T-helper 1 cell treated with Interleukin-12 subunit alpha and Interleukin-12 subunit beta and Interleukin-4 antibody, amounts not matched to agents 30 ng/mL and 1 ng/mL, for 36 hours (primary cell): ENCODE results near the gene CFAP20DC. TPM values are rescaled to one million over a fixed set of nuclear protein-coding genes. Genes with fewer than 3 reads are reported as not detected.
"Not testable (repeated sequence)": the region's sequence is repeated elsewhere in the genome, so short reads cannot be mapped to it uniquely, and the experiment has no call there.

Experiments
- intact Hi-C: fragments of 100-400 bp; cut with micrococcal nuclease; formaldehyde crosslinking; loops from one replicate; pipeline ENCODE4 v1.15.1; 2024
- total RNA-seq: library from RNA; stranded (reverse); gene quantifications from 2 replicates; pipeline ENCODE4 v1.2.3, GENCODE V29; 2022

The CFAP20DC gene
- total RNA-seq = 0.27 and 0.54 TPM in 2 replicates

DNA sequence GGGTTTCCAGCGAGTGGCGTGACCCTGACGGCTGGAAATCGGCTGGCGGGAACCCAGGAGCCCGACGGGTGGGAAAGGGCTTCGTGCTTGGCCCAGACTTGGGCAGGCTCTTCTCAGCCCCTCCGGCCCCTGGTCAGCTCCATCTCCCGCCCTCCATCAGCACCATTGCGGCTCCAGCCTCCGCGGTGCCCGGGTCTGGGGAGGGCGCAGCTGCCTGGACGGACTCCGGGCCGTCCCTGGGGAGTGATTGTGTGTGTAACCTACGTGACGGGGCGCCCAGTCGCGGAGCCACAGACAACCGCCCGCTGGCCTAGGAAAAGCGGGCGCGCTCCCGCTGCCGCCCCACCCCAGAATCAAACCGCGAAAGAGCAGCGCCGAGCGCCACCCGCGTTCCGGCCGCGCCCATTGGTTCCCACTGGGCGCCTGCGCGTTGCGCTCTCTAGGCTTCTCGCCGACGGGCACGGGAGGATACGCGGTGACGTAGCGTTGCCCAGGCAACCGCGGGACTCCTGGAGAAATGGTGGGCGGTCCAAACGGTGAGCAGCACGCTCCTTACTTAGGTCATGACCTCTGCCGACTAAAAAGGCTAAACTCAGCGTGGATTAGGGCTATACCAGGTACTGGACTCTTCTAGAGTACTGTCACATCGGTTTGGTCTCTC is at the start of gene CFAP20DC:
CFAP20DC (minus strand) TSS at position 355 of the 661 bp plus-strand sequence. CDS start 394 bp downstream, outside the sequence.
- intact Hi-C loops = loop anchor here (1.0 to 10.0 kb wide), 10 partner anchors 188 to 1015 kb away; partner anchors contain the start of genes ABHD6 and PDHB

DNA sequence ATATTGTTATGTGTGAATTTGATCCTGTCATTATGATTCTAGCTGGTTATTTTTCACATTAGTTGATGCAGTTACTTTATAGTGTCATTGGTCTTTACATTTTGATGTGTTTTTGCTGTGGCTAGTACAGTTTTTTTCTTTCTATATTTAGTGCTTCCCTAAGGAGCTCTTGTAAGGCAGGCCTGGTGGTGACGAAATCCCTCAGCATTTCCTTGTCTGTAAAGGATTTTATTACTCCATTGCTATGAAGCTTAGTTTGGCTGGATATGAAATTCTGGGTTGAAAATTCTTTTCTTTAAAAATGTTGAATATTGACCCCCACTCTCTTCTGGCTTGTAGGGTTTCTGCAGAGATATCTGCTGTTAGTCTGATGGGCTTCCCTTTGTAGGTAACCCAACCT is 48.7 kb upstream of the CFAP20DC start:
- intact Hi-C loops = not testable (repeated sequence)

DNA sequence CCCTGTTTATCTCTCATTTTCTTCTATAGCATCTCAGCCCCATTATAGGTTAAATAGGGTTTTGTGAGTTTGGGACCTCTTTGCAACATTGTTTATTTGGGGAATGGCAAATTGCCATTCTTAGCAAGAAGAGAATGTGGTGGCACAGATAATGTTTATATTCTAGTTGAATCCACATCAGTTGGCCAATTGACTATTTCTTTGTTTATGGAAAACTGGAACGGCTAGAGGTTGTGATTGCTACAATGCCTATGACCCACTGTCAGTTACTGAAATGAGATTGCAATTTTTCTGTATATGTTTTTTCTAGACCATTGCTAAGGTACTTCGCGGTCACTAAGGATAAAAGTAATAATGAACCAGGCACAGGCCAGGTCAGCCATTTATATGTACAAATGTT is 44.6 kb upstream of the CFAP20DC start:
- intact Hi-C loops = no loop called here

DNA sequence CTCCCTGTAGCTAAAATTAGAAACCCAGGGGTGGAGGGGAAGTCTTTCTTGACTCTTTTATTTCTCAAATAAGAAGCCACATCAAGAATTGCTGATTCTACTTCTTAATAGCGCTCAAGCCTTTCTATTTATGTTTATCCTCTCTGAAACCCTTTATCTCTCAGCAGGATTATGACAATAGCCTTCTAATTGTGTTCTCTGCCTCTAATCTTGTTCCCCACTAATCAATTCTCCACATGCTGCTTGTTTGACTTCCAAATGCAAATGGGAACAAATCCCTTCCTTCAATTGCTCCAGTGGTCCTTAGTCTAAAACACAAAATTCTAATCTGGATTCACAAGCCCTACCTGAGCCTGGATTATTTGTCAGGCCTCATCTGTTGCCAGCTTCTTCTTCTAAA is 43.7 kb upstream of the CFAP20DC start:
- intact Hi-C loops = no loop called here

DNA sequence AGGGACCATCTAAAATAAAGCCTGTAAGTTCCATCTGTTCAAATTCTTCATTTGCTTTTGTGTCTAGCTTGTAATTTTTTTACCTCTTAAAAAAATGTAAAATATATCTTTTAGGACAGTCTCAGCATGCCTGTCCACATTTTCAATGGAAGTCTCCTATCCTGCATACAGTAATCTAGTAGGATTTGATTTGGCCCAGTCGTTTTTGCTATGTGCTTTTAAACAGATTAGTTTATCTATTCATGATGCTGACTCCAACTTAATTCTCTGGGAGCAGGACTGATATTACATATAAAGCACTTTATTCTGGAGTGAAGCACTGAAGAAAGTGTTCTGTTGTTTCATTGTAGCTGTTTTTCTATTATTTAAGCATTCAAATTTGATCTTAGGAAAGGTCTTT is 38.9 kb upstream of the CFAP20DC start:
- intact Hi-C loops = no loop called here

DNA sequence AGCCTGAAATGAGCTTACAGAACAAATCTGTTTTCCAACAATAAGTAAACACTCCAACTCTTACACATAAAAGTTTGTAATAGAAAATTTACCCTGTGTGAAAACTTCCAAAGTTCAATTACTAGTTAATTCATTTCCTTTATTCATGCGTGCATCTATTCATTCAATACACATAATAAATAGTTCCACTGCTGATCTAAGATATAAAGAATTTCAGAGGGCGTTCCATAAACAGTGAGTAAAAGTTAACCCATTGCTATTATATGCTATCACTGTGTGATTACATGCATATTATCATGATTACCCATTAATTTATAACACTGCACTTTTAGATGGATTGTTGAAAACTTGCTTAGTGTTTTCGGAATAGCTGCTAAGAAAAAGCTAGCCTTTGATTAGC is 36.2 kb upstream of the CFAP20DC start:
- intact Hi-C loops = no loop called here

DNA sequence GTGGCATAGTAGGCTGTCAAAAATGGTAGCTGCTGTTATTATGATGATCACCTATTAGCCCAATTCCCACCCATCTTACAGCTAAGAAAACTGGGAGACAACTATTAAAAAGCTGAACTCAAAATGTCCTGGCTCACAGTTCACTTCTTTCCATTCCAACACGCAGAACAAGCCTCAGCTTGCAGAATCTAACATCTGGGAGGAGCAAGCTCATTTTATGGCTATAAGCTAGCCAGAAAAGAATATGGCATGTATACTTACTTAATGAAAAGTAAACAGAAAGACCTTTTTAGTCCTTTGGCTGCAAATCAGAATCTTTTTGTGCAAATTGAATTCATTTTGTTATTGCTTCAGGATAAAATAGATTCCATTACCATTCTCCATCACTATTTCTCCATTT is 34.8 kb upstream of the CFAP20DC start:
- intact Hi-C loops = no loop called here

DNA sequence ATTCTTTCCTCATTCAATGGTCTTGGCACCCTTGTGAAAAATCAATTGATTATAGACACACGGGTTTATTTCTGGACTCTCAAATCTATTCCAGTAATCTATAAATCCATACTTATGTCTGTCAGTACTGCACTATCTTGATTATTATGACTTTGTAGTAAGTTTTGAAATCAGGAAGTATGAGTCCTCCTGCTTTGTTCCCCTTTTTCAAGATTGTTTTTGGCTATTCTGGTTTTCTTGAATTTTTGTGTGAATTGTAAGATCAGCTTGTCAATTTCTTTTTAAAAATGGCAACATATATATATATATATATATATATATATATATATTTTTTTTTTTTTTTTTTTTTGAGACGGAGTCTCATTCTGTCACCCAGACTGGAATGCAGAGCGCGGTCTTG is 32.3 kb upstream of the CFAP20DC start:
- intact Hi-C loops = no loop called here

DNA sequence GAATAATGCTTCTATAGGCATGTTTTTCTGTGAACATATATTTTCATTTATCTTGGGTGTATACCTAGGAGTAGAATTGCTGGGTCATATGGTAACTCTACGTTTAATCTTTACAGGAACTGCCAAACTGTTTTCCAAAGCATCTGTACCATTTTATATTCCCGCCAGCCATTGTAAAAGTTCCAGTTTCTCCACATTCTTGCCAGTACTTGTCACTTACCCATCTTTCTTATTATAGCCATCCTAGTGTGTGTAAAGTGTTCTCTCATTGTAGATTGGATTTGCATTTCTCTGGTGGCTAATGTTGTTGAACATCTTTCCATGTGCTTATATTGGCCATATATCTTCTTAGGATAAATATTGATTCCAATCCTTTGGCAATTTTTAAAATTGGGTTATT is 31.2 kb upstream of the CFAP20DC start:
- intact Hi-C loops = no loop called here

DNA sequence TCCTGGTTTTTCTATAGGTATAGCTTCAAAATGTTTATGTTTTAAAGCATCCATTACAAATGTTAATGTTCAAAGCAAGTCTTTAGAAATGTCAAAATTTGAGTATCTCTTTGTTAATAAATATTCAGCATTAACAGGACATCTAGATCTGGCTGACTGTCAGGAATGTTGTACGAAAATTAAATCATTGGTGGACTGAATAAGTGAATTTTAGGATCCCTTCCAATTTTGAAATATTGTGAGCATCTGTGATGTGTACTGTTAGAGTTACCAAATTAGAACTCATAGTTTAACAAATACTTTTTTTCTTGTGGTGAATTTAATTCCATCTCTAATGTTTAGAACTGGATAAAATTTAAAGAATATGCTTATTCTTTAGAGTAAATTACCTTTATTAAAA is 30.1 kb upstream of the CFAP20DC start:
- intact Hi-C loops = no loop called here

DNA sequence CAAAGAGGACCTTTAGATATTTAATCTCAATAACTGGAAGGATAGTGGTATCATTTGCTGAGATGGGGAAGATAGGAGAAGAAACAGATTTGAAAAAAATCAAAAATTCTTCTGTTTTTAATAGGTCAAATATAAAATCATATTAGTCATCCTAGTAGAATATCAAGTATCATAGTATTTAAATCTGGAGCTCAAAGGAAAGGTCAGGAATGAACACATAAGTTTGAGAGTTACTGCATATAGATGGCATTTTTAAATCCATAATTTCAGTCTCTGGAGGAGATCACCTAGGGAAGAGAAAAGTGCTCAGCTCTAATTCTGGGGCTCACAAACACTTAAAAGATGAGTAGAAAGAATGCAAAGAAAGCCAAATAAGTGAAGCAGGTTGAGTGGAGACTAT is 24.9 kb upstream of the CFAP20DC start:
- intact Hi-C loops = no loop called here

DNA sequence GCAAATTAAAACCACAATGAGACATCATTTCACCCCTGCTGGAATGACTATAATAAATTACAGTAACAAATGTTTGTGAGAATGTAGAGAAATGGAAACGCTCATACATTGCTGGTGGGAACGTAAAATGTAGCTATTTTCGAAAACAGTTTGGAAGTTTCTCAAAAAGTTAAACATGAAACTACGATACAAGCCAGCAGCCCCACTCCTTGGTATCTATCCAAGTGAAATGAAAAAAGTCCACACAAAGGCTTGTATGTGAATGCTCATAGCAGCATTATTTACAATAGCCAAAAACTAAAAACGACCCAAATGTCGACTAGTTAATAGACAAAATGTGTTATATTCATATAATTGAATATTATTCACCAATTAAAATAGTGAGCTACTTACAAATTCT is 22.9 kb upstream of the CFAP20DC start:
- intact Hi-C loops = no loop called here

DNA sequence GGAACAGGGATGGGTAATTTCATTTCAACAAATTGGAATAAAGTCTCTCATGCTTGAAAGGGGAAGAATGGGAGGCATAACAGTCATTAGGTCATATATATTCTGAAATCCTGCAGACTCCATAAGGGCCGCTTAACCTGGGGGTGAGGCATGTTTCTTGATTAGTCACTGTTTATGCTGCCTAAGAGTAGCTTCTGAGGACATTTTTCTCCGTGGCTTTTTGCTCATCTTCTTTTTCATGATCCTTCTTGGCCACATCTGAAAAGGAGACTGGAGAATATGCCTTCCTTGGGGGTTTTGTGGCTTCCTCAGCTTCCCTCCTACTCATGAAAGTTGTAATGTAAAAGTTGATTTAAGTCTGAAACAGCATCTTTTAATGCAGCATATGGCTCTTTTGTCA is 20.0 kb upstream of the CFAP20DC start:
- intact Hi-C loops = no loop called here

DNA sequence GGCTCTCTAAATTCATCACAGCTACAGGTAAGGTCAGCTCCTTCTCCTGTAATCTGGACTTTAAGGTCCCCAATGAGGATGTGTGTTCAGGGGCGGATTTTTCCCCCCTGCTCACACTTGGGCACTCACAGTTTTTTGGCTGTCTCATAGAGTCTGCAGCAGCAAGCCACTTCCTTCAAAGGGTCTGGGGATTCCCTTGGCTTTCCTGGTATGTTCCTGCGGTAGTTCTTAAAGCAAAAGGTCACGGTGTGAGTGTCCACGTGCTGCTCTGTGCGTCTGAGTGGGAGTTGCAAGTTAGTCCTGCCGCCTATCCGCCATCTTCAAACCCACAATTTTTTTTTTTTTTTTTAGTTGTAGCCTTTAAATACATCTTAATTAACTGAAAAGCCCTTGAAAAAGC is 15.4 kb upstream of the CFAP20DC start:
- intact Hi-C loops = no loop called here

DNA sequence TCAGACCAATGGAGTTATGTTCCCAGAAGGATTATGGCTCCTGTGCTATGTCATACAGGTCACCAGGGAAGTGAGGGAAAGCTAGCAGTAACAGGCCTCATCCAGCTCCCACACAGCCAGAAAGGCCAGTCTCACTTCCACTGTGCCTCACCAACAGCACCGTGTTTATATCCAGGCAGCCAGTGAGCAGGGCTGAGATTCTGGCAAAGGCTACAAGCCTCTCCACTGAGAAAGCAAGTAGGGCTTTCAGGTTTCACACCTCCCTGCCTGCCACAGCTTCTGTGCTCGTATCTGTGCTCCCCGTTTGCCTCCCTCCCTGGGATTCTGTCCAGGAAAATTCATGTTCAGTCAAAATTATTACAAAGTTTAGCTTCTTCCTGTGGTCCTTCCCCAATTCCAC is 14.9 kb upstream of the CFAP20DC start:
- intact Hi-C loops = no loop called here

DNA sequence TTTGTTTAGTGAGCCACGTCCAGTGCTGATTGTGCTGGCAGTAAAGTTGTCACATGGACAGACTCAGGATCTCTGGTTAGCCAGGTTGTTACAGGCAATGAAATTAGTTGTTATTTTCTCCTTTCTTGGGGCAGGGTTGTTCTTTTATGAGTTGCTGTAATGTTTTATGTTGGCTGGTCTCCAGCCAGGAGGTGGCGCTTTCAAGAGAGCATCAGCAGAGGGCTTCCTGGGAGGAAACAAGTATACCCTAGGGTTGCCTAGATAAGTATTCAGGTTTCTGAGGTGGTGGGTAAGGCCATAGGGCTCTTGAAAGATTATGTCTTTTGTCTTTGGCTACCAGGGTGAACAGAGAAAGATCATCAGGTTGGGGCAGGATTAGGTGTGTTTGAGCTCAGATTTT is 14.5 kb upstream of the CFAP20DC start:
- intact Hi-C loops = no loop called here

DNA sequence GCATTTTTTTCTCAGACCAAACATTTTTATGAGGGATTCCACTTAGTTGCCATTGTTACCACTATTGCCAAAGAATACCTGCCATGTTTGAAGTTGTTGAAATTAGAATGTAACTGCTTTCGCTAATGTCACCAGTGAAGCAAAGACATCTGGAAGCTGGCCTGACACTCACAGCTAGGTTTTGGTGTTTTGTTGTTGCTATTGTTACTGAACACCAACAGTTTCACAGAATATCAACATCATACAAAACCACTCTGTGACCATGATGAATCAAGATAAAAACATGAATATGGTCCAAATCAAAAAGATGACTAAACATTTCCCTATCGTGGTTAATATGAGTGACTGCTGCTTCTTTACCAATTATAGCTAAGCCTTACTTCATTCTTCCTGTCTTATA is 6.9 kb upstream of the CFAP20DC start:
- intact Hi-C loops = loop anchor here (10.0 kb wide), 3 partner anchors 718 to 1022 kb away; no protein-coding TSS in a partner anchor

DNA sequence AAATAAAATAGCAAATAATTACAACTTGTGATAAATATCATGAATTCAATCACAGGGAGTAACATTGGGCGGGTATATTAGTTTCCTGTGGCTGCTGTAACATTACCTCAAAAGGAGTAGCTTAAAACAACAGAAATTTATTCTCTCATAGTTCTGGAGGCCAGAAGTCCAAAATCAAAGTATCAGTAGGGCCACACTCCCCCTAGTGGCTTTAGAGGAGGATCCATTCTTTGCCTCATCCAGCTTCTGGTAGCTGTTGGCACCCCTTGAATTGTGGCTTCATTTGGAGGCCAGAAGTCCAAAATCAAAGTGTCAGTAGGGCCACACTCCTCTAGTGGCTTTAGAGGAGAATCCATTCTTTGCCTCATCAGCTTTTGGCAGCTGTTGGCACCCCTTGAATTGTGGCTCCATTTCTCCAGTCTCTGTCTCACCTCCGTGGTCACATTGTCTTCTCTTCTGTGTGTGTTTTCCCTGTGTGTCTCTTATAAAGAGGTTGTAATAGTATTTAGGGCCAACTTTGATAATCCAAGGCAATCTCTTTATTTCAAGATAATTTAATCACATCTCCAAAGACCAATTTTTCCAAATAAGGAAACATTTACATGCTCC is 3.1 kb upstream of the CFAP20DC start:
- intact Hi-C loops = loop anchor here (1.0 to 10.0 kb wide), 10 partner anchors 59 to 1018 kb away; partner anchors contain the start of genes ABHD6 and PDHB

DNA sequence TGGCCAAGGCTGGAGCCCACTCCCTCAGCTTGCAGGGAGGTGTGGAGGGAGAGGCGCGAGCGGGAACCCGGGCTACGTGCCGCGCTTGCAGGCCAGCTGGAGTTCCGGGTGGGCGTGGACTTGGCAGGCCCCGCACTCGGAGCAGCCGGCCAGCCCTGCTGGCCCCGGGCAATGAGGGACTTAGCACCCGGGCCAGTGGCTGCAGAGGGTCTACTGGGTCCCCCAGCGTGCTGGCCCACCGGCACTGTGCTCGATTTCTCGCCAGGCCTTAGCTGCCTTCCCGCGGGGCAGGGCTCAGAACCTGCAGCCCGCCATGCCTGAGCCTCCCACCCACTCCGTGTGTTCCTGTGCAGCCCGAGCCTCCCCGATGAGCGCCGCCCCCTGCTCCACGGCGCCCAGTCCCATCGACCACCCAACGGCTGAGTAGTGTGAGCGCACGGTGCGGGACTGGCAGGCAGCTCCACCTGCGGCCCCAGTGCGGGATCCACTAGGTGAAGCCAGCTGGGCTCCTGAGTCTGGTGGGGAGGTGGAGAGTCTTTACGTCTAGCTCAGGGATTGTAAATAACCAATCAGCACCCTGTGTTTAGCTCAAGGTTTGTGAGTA is 1.1 kb upstream of the CFAP20DC start:
- intact Hi-C loops = loop anchor here (1.0 to 10.0 kb wide), 9 partner anchors 186 to 1016 kb away; partner anchors contain the start of genes ABHD6 and PDHB

DNA sequence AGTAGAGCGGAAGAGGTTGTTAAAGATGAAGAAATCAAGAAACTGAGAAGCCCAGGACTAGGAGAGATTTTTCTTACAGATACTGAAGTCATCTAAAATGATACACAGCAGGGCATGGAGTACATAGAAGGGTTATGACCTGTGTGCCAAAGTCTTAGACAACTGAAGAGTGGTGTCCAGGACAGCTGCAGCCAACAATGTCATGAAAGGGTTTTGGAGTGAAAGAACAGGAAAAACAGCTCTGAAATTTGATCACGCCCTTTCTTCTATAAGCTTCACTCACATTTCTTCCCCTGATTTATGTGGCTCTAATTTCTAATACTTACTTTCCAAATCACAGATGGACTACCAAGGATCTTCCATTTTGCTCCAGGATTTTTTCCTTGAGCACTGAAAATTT is 3.0 kb downstream of the CFAP20DC start:
- intact Hi-C loops = loop anchor here (5.0 kb wide), 1 partner anchor 340 kb away; no protein-coding TSS in a partner anchor

DNA sequence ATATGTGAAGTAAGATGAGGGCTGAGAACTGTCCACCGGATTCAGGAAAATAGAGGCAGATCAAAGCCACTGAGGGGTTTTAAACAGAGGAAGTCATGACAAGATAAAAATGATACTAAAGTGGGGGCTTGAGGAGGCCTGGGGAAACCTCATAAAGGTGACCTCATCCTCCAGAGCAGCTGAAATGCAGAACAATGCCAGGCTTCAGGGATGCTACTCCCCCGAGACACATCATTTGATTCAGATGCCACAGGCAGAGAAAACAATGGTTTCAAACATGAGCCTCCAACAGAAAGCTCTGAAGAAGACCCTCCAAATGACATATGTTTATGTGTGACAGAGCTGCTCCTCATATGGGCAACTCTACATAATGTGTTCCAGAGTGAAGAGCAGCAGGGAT is 6.4 kb downstream of the CFAP20DC start:
- intact Hi-C loops = no loop called here

DNA sequence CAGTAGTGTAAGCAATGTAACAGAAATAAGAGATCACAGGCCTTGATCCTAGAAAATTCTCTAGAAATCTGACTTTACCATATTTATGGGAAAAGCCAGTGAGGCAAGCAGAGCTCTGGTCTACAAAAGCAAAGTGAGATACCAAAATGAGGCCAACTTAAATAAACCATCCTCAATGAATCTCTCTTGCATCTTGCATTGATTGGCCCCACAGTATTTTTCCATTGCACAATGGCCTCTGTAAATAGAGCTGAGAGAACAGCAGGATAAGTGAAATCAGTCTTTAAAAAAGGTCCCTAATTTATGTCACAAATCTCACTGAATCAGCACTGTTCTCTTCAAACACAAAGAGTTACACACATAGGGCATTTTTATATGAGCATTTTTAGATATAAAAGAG is 8.9 kb downstream of the CFAP20DC start:
- intact Hi-C loops = no loop called here

DNA sequence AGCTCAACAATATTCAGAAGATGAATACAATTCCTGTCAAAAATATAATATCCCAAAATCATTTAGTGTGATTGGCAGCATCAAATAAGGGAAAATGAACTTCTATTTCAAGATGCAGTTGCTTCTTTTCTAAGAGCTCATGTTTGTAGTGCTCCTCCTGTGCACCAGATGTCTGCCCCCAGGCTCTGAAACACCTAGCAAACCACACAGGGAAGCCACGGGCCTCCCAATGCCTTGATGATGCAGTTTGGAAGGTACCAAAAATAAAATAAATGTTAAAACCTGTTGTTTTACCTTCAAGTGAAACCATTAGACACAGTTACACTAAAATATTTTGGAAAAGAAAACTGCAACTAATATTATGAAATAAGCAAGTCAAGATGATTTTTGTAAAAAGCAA is 22.2 kb downstream of the CFAP20DC start:
- intact Hi-C loops = no loop called here
